H4 (cell line): ENCODE measurements around the gene LIG1. TPM values are rescaled to one million over a fixed set of nuclear protein-coding genes. Genes with fewer than 3 reads are reported as not detected.
A peak's percentile ranks its signal among the peaks of the same experiment; 100 is the strongest.

Experiments used
- DNase-seq: peaks from one replicate; pipeline ENCODE4 v3.0.0-alpha.2; 2015; ENCODE audit warnings: low spot score
- total RNA-seq: library from RNA; depleted of rRNA; stranded (reverse); fragments of >200 nt; shearing (Covaris generic); gene quantifications from 2 replicates; pipeline ENCODE4 v1.2.3, GENCODE V29; 2014

LIG1 gene
- total RNA-seq, 1 experiment from 2014 or later, result 58.5 TPM

GRCh38 chr19:48182434-48182833 is 12.3 kb upstream of the LIG1 start:
- no peak for DNase-seq

- DNase-seq, result no peak
Measured at GRCh38 chr19:48181505-48181904, 11.4 kb upstream of the LIG1 start.

DNA sequence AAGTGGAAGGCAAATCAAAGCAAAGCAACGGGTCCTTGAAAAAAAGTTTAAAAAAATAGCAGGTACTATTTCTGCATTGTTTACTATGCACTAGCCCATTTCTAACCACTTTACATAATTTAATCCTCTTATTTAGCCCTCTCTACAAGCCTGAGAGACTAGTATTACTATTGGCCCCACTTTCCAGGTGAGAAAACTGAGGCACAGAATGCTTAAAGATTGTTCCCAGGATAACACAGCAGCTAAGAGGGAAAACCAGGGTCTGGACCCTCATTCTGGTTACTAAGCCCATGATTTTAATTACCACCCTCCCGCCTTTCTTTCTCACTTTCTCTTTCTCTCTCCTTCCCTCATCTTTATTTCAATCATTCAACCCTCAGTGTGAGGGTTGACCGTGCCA is 6.1 kb upstream of the LIG1 start:
- DNase-seq, result no peak

GRCh38 chr19:48175578-48175977 is 5.4 kb upstream of the LIG1 start:
- DNase-seq, result no peak

DNA sequence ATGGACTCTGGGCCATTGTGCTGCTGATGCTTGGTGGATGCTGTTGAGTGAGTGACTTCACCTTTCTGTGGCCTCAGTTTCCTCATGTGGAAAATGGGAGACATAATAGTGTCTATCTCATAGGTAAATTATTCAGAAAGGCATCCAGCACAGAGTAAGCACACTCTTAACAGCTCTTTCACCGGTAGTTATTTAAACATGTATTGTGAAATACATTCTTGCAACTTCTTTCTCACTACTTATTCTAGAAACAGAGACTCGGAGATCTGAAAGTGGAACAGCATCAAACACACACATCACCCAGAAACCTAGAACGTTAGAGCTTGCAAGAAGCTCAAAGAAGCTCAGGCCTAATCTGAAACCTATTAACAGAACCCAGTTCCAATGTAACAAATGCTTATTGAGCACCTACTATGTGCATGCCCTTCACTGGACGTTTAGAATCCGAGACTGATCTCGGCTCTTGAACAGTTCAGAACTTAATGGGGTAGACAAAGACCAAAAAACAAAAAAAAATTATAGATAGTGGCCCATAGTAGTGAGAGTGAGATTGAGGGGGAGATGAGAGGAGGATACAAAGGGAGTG is 4.4 kb upstream of the LIG1 start:
- no peak for DNase-seq

GRCh38 chr19:48171710-48172109 is 1.6 kb upstream of the LIG1 start:
- no peak for DNase-seq

GRCh38 chr19:48170817-48171347 is 738 bp upstream of the LIG1 start:
- no peak for DNase-seq

DNA sequence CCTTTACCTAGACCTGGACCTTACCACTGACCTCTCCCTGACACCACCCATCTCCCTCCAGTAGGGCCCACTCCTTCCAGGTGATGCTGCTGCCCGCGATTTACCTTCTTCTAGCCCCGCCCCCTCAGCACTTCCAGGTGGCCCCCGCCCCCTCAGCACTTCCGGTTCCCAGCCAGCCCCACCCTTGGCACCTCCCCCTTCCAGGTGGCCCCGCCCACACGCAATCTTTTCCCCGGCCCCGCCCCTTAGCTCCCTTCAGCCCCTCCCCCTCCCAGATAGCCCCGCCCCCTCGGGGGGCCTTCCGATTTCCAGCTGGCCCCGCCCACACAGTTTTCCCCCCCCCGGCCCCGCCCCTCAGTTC is 586 bp downstream of the LIG1 start:
- DNase-seq, result peak; percentile 59

DNA sequence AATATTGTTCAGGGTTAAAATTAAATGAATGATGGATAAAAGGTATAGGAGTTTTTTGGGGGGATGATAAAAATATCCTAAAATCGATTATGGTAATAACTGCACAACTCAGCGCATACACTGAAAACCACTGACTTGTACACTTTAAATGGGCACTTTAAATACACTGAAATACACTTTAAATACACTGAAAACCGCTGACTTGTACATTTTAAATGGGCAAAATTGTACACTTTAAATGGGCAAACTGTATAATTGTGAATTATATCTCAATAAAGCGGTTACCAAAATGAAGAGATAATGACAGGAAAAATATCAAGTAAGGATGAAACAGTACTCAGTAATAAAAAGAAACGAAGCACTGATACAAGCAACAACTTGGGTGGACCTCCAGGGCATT is 1.5 kb downstream of the LIG1 start:
- DNase-seq, result no peak

GRCh38 chr19:48158210-48158790 is 11.8 kb downstream of the LIG1 start:
- DNase-seq, result no peak

- no peak for DNase-seq
Measured at GRCh38 chr19:48154003-48154402, 16.1 kb downstream of the LIG1 start.

- peak; percentile 95 for DNase-seq
Measured at GRCh38 chr19:48152551-48152950, 17.6 kb downstream of the LIG1 start.

GRCh38 chr19:48149430-48149829 is 20.7 kb downstream of the LIG1 start:
- DNase-seq, result no peak

GRCh38 chr19:48148576-48148975 is 21.6 kb downstream of the LIG1 start:
- DNase-seq, result no peak

GRCh38 chr19:48147597-48148175 is 22.5 kb downstream of the LIG1 start:
- no peak for DNase-seq

GRCh38 chr19:48139053-48139452 is 31.1 kb downstream of the LIG1 start:
- no peak for DNase-seq

GRCh38 chr19:48137411-48137810 is 32.7 kb downstream of the LIG1 start:
- DNase-seq, result no peak

GRCh38 chr19:48136547-48136946 is 33.6 kb downstream of the LIG1 start:
- DNase-seq, result no peak

GRCh38 chr19:48135411-48135810 is 34.7 kb downstream of the LIG1 start:
- no peak for DNase-seq

GRCh38 chr19:48133094-48133493 is 37.0 kb downstream of the LIG1 start:
- no peak for DNase-seq

- DNase-seq, result no peak
Measured at GRCh38 chr19:48127561-48127960, 42.6 kb downstream of the LIG1 start.

GRCh38 chr19:48123907-48124651 is 46.1 kb downstream of the LIG1 start:
- peak; percentile 33 for DNase-seq

DNA sequence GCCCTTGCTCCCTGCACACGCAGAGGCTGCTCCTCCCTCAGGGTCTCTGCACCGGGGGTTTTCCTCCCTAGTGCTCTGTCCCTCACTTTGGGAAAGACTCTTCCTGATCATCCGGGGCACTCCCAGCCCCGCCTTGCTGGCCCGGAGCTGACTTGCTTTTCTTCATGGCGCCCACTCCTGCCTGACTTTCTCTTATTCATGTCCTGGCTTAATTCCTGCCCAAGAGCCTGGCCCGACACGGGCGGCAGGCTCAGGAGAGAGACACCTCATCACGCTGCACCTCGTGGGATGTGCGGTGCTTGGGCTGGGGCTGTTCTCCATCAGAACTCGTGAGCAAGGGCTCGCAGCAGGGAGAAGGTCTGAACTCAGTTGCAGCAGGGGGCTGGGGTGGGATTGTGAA is 47.7 kb downstream of the LIG1 start:
- no peak for DNase-seq
